Measurements from ENCODE around the gene DNAJB13. TPM values are rescaled to one million over a fixed set of nuclear protein-coding genes. Genes with fewer than 3 reads are reported as not detected.

The DNAJB13 gene
- total and polyA plus RNA-seq, 2 of the 13 experiments (the other 11 are each of a cell fraction or from before 2014, with no cell fraction given), result 2.3 TPM; not detected in 1

DNA sequence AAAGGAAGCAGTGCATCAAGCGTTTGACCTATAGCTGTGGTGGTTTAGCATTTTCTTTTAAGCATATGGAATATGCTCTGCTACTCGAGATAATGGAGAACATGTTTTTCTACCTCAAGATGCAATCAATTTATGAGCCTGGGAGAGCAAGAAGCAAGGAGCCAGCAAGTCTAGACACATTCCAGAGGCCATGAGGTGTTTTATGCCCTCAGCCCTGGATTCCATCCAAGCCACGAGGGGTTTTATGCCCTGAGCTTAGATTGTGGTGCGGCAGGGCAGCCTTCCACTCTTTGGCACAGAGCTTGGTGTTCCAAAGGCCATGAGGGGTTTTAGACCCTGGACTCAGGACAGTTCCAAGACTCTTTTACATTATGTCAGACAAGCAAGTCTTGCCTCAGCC is 11.7 kb upstream of the DNAJB13 start (continued):
- TF ChIP-seq, protein P1, sequence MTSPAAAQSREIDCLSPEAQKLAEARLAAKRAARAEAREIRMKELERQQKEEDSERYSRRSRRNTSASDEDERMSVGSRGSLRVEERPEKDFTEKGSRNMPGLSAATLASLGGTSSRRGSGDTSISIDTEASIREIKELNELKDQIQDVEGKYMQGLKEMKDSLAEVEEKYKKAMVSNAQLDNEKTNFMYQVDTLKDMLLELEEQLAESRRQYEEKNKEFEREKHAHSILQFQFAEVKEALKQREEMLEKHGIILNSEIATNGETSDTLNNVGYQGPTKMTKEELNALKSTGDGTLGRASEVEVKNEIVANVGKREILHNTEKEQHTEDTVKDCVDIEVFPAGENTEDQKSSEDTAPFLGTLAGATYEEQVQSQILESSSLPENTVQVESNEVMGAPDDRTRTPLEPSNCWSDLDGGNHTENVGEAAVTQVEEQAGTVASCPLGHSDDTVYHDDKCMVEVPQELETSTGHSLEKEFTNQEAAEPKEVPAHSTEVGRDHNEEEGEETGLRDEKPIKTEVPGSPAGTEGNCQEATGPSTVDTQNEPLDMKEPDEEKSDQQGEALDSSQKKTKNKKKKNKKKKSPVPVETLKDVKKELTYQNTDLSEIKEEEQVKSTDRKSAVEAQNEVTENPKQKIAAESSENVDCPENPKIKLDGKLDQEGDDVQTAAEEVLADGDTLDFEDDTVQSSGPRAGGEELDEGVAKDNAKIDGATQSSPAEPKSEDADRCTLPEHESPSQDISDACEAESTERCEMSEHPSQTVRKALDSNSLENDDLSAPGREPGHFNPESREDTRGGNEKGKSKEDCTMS (CRISPR knock-in tag; conservative IDR thresholded peaks at IDR 0.05), result no peak
- TF ChIP-seq, protein P2, sequence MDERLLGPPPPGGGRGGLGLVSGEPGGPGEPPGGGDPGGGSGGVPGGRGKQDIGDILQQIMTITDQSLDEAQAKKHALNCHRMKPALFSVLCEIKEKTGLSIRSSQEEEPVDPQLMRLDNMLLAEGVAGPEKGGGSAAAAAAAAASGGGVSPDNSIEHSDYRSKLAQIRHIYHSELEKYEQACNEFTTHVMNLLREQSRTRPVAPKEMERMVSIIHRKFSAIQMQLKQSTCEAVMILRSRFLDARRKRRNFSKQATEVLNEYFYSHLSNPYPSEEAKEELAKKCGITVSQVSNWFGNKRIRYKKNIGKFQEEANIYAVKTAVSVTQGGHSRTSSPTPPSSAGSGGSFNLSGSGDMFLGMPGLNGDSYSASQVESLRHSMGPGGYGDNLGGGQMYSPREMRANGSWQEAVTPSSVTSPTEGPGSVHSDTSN (CRISPR knock-in tag; IDR thresholded peaks at IDR 0.05), result no peak
- TF ChIP-seq ZNF264 (CRISPR knock-in tag; IDR thresholded peaks at IDR 0.05) (no peak), RFX5 (IDR thresholded peaks at IDR 0.05; ENCODE audit: low read depth, low read length) (no peak), TBX2 (CRISPR knock-in tag; IDR thresholded peaks at IDR 0.05; ENCODE audit: borderline replicate concordance) (no peak), KLF11 (CRISPR knock-in tag; IDR thresholded peaks at IDR 0.05) (no peak), MYC (CRISPR knock-in tag; IDR thresholded peaks at IDR 0.05; ENCODE audit: borderline replicate concordance) (no peak), ADNP (CRISPR knock-in tag; IDR thresholded peaks at IDR 0.05) (no peak)
- TF ChIP-seq, protein P3, sequence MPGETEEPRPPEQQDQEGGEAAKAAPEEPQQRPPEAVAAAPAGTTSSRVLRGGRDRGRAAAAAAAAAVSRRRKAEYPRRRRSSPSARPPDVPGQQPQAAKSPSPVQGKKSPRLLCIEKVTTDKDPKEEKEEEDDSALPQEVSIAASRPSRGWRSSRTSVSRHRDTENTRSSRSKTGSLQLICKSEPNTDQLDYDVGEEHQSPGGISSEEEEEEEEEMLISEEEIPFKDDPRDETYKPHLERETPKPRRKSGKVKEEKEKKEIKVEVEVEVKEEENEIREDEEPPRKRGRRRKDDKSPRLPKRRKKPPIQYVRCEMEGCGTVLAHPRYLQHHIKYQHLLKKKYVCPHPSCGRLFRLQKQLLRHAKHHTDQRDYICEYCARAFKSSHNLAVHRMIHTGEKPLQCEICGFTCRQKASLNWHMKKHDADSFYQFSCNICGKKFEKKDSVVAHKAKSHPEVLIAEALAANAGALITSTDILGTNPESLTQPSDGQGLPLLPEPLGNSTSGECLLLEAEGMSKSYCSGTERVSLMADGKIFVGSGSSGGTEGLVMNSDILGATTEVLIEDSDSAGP (CRISPR knock-in tag; IDR thresholded peaks at IDR 0.05; ENCODE audit: borderline replicate concordance), result no peak
- TF ChIP-seq, protein P4, sequence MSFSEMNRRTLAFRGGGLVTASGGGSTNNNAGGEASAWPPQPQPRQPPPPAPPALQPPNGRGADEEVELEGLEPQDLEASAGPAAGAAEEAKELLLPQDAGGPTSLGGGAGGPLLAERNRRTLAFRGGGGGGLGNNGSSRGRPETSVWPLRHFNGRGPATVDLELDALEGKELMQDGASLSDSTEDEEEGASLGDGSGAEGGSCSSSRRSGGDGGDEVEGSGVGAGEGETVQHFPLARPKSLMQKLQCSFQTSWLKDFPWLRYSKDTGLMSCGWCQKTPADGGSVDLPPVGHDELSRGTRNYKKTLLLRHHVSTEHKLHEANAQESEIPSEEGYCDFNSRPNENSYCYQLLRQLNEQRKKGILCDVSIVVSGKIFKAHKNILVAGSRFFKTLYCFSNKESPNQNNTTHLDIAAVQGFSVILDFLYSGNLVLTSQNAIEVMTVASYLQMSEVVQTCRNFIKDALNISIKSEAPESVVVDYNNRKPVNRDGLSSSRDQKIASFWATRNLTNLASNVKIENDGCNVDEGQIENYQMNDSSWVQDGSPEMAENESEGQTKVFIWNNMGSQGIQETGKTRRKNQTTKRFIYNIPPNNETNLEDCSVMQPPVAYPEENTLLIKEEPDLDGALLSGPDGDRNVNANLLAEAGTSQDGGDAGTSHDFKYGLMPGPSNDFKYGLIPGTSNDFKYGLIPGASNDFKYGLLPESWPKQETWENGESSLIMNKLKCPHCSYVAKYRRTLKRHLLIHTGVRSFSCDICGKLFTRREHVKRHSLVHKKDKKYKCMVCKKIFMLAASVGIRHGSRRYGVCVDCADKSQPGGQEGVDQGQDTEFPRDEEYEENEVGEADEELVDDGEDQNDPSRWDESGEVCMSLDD (CRISPR knock-in tag; IDR thresholded peaks at IDR 0.05; ENCODE audit: borderline replicate concordance), result no peak
- TF ChIP-seq, protein P5, sequence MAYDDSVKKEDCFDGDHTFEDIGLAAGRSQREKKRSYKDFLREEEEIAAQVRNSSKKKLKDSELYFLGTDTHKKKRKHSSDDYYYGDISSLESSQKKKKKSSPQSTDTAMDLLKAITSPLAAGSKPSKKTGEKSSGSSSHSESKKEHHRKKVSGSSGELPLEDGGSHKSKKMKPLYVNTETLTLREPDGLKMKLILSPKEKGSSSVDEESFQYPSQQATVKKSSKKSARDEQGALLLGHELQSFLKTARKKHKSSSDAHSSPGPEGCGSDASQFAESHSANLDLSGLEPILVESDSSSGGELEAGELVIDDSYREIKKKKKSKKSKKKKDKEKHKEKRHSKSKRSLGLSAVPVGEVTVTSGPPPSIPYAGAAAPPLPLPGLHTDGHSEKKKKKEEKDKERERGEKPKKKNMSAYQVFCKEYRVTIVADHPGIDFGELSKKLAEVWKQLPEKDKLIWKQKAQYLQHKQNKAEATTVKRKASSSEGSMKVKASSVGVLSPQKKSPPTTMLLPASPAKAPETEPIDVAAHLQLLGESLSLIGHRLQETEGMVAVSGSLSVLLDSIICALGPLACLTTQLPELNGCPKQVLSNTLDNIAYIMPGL (CRISPR knock-in tag; IDR thresholded peaks at IDR 0.05; ENCODE audit: borderline replicate concordance in 1 of 2, low read depth in 1 of 2), result no peak
- TF ChIP-seq, protein P6, sequence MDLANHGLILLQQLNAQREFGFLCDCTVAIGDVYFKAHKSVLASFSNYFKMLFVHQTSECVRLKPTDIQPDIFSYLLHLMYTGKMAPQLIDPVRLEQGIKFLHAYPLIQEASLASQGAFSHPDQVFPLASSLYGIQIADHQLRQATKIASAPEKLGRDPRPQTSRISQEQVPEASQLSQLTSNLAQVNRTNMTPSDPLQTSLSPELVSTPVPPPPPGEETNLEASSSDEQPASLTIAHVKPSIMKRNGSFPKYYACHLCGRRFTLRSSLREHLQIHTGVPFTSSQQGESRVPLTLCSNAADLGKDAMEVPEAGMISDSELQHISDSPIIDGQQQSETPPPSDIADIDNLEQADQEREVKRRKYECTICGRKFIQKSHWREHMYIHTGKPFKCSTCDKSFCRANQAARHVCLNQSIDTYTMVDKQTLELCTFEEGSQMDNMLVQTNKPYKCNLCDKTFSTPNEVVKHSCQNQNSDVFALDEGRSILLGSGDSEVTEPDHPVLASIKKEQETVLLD (CRISPR knock-in tag; IDR thresholded peaks at IDR 0.05; ENCODE audit: low read depth), result no peak

All from HepG2 (cell line).